ENCODE data around the gene UNC13D.

DNA sequence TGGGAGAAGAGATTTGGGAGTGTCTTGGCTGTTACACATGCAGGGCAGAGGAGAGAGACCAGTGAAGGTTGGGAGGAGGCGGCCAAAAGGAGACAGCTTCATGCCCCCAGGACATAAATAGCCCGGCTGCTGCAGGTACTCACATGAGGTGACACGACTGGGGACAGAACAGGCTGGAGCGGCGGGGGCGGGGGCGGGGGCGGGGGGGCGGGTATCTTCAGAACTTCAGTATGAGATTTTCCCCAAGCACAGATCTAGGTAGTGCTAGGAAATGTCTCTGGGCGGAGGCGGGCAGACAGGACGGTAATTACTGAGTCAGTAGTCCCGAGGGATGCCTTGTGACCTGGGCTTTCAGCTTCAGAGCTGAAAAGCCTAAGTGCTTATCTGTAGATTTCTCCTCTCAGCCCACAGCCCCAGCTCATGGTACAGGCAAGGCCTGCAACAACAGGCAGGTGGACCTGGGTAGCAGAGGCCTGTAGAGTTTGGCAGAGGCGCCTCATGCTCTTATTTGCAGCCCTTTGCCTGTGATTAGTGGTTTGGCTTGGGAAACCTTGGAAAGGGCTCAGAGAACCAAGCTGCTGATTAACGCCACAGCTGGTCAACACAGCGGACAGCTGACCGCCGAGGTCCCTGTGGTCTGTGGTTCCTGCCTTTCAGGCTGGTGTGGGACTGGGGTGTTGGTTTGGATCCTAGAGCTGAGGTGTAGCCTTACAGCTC is 35.1 kb downstream of the UNC13D start:
- TF ChIP-seq, protein P1, sequence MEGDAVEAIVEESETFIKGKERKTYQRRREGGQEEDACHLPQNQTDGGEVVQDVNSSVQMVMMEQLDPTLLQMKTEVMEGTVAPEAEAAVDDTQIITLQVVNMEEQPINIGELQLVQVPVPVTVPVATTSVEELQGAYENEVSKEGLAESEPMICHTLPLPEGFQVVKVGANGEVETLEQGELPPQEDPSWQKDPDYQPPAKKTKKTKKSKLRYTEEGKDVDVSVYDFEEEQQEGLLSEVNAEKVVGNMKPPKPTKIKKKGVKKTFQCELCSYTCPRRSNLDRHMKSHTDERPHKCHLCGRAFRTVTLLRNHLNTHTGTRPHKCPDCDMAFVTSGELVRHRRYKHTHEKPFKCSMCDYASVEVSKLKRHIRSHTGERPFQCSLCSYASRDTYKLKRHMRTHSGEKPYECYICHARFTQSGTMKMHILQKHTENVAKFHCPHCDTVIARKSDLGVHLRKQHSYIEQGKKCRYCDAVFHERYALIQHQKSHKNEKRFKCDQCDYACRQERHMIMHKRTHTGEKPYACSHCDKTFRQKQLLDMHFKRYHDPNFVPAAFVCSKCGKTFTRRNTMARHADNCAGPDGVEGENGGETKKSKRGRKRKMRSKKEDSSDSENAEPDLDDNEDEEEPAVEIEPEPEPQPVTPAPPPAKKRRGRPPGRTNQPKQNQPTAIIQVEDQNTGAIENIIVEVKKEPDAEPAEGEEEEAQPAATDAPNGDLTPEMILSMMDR (IDR thresholded peaks at IDR 0.05) = peak in 1 of 7 experiments; percentile 14
- TF ChIP-seq POLR2AphosphoS5 (IDR thresholded peaks at IDR 0.05) = peak in 1 of 3 donors; percentile 54
- no peak for TF ChIP-seq POLR2A (IDR thresholded peaks at IDR 0.05)
